GM19452 (cell line): ENCODE results near the gene SPNS1.
"Not testable (repeated sequence)": the region's sequence is repeated elsewhere in the genome, so short reads cannot be mapped to it uniquely, and the experiment has no call there.

Experiments
- ATAC-seq: cut with Tn5 transposase; IDR thresholded peaks from one replicate; pipeline ENCODE4 v1.9.1; 2021; ENCODE audit not compliant: unreplicated experiment

Gene SPNS1

DNA sequence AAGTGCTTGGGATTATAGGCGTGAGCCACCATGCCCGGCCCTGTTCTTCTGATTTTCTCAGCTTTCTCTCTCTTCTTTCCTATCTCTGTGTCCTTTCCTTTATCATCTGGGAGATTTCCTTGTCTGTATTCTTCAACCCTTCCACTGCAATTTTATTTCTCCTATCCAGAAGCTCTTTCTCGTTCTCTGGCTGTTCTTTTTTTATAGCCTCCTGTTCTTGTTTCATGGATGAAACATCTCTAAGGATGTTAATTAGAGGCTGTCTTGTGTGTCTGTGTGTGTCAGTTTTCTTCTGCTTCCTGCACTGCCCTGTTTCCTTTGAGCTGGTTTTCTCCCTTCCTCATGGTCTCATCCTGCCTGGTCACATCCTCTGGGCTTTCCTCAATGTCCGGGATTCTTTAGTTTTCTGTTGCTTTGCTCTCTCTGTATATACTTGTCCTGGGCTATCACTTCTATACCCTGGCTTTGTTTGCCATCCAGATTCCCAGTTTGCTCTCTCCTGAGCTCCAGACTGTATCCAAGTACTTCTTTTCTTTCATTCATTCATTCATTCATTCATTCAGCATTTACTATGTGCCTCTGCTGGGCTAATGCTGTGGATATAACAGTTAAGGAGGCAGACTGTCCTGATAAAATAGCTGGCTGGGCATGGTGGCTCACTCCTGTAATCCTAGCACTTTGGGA, 12.7 kb downstream of the SPNS1 start:
- no peak for ATAC-seq

DNA sequence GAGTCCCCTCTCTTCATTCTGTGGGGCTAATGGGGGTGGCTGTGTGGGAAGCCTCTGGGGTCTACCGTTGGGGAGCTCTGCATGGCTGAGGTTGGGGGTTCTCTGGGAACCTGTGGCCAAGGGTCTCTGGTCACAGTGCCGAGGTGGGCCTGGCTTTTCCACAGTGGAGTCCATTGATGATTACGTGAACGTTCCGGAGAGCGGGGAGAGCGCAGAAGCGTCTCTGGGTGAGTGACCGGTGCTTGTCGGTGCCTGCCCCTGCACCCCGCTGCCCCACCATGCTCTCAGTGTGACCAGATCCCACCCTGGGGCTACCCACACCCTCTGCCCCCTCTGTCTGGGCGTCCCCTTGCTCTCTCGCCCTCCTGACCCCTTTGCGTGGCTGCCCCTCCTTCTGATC, 14.8 kb downstream of the SPNS1 start:
- ATAC-seq: no peak

DNA sequence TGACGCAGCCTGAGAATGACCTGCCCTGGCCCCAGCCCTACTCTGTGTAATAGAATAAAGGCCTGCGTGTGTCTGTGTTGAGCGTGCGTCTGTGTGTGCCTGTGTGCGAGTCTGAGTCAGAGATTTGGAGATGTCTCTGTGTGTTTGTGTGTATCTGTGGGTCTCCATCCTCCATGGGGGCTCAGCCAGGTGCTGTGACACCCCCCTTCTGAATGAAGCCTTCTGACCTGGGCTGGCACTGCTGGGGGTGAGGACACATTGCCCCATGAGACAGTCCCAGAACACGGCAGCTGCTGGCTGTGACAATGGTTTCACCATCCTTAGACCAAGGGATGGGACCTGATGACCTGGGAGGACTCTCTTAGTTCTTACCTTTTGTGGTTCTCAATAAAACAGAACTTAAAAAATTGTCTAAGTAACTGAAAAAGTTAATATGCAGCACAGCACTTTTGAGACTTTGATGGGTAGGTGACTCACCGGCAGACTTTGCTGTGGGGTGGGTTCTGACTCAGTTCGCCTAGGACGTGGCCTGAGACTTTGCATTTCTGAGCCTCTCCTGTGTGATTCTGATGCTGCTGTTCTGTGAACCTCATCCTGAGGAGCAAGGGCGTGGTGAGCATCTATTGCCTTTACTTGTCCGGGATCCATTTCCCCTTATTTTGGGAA, 15.9 kb downstream of the SPNS1 start:
- ATAC-seq: no peak

DNA sequence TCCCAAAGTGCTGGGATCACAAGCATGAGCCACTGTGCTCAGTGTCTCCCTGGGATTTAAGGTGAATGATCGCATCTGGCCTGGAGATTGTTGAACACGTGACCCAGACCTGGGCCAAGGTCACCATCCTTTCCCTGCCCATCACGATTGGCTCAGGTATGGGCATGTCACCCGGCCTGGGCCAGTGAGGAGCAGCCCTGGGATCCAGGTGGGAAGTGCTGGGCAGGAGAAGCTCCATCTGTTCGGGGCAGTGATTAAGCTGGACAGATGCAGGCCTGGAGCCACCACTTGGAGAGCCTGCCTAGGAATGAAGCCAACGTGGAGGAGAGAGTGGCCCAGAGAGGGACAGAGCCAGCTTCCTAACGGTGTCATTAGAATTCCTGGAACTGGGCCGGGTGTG, 17.1 kb downstream of the SPNS1 start:
- no peak for ATAC-seq

DNA sequence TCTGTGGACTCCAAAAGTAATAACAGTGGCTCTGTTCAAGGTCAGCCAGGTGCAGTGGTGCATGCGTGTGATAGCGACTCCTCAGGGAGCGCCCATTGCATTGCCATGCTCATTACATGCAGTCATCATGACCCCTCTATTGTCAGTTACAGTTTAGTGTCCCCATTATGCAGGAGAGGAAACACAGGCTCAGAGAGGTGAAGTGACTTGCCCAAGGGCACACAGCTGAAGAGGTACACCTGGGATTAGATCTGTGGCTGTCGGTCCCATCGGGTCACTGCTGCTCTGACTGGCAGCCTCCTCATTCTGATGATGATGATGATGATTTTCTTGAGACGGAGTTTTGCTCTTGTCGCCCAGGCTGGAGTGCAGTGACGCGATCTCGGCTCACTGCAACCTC, 17.9 kb downstream of the SPNS1 start:
- no peak for ATAC-seq

DNA sequence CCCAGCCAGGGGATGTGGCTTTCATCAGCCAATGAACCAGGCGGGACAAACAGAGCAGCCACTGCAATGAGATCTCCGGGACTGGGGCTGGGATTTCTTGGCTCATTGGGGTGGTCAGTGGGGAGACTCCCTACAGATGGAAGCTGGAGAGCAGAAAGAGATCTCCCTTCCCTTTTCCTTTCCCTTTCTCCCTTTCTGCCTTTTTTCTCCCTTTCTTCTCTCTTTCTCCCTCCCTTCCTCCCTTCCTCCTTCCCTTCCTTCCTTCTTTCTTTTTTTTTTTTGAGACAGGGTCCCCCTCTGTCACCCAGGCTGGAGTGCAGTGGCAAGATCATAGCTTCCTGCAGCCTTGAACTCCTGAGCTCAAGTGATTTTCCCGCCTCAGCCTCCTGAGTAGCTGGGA, 24.3 kb downstream of the SPNS1 start:
- no peak for ATAC-seq

DNA sequence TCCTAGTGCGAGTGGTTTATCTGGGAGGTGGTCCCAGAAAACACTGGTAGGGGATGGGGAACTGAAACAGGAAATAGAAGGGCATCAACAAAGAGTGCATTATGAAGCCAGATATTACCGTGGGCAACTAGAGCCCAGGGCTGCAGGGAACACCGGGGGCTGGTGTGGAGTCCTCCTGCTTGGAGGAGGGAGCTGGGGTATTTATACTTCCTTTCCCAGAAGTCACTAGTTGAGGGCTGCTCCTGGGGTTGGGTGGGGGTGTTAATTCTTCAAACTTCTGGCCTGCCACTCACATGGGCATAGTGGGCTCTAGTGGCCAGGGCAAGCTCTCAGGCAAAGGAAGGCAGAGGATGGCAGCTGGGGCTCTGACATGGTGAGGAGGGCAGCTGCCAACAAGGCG, 25.0 kb downstream of the SPNS1 start:
- ATAC-seq: no peak

DNA sequence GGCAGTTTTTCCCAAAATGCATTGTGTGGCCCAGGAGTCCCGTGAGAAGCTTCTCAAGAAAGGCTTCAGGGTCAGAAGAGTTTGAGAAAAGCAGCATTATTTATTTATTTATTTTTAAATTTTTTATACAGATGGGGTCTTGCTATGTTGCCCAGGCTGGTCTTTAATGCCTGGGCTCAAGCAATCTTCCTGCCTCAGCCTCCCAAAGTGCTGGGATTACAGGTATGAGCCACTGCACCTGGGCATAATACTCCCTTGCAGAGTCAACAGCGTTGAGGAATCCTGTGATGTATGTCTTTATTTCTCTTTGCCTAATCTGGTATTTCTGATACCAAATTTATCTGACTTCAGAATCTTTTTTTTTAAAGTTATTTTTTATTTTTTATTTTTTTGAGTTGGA, 25.4 kb downstream of the SPNS1 start:
- ATAC-seq: no peak

DNA sequence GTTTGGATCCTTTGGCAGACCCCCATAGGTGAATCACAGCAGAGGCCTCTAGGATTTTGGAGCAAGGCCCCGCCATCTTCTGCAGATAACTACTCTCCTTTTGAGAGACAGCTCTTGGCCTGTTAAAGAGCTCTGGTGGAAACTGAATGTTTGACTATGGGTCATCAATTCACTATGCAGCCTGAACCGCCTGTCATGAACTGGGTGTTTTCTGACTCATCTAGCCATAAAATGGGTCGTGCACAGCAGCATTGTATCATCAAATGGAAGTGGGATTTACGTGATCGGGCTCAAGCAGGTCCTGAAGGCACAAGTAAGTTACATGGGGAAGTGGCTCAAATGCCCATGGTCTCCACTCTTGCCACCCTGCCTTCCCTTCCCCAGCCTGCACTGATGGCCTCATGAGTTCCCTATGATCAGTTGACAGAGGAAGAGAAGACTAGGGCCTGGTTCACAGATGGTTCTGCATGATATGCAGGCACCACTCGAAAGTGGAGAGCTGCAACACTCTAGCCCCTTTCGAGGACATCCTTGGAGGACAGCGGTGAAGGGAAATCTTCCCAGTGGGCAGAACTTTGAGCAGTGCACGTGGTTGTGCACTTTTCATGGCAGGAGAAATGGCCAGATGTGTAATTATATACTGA, 30.0 kb downstream of the SPNS1 start:
- ATAC-seq: not testable (repeated sequence)

DNA sequence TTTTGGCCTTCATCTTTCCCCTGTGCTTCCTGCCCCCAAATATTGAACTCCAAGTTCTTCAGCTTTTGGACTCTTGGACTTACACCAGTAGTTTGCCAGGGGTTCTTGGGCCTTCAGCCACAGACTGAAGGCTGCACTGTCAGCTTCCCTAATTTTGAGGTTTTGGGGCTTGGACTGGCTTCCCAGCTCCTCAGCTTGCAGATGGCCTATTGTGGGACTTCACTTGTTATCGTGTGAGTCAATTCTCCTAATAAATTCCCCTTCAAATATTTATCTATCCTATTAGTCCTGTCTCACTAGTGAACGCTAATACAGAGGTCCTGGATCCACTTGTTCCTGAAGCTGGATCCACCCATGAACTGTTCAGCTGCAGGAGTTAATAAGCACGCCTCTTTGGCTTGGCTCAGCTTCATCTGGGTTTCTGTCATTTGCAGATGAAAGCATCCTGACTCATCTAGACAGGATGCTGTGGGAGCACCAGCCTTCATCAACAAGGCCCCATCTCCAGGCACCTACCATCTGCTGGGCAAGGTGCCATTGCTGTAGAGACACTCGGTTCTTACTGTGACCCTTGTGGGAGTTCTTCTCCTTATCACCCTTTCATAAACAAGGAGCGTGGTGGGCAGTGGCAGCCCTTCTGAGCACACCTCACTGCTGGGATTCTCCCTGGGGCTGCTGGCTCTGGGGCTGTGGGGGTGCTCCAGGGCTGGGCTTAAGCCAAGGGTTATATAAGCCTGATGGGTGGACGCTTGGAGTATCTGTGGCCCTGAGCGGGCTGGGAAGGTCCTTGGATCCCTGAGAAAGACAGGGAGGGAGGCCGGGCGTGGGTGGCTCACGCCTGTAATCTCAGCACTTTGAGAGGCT, 33.4 kb downstream of the SPNS1 start:
- no peak for ATAC-seq

DNA sequence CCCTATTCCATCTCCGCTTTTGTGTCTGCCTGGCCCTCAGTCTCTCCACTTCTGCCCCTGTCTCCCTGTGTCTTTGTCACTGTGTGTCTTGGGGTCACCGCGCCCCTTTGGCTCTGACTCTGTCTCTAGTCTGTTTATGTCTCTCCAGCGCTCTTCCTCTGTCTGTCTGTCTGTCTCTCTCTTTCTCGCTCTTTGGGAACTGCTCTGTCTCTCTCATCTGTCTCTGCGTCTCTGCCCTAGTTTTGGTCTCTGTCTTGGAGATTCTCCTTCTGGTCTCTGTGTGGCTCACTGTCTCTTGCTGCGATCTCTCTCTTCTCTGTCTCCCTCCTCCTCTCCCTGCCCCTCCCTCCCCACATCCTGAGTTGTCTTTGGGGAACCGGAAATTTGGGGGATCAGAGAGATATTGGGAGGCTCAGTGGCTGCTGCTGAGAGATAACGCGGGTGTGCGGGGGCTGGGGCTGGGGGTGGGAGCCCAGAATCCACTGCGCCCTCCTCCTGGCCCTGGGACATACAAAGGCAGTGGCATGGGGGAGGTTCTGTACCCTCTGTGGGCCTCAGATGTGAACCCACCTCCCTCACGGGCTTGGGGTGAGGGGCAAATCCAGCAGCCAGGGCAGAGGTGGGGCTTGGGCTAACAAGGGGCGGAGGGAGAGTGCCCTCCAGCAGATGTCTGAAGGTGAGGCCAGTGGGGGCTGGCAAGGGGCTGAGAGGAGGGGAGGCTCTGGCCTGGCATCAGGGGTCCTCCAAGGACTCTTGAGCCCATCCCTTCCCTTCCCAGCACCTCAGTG, 34.7 kb downstream of the SPNS1 start:
- no peak for ATAC-seq

DNA sequence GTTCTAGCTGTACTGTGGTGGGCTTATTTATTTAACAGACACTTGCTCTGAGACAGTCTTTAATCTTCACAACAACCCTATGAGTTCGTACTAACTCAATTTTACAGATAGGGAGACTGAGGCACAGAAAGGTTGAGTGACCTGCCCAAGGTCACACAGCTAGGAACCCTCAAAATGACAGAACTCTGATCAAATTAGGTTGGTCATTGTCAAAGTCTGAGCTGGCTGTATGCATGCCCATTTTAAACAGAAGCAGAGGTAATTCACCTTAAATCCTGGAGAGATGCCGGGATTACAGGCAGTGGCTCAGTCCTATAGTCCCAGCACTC, 35.2 kb downstream of the SPNS1 start:
- ATAC-seq: no peak

DNA sequence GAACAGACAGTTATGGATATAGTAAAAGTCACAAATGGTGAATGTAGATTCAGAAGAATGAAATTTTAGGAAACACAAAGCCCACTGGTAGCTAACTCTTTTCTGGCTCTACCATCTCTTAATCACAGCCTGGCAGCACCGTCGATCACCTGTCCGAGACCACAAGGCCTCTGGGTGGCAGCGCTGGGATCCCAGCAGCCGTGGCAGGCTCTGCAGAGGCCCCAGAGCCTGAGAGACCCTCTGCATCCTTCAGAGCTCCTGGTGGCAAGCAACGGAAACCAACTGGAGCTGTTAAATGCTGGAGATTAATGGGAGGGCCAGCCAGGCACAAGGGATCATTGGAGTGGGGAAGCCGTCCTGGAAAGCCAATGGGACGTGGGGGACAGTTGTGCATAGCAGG, 36.5 kb downstream of the SPNS1 start:
- ATAC-seq: no peak

DNA sequence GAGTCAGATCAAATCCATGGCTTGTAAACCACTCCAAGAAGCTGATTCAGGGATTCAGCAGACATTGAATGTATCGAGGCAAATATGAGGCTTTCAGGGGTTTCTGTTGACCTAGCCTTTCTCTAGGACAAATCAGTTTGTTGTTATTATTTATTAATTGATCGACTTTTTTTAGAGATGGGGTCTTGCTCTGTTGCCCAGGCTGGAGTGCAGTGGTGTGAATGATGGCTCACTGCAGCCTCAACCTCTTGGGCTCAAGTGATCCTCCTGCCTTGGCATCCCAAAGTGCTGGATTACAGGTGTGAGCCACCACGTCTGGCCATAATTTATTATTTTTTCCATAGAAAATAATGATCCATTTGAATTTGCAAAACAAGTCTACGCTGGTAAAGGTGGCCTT, 37.3 kb downstream of the SPNS1 start:
- ATAC-seq: no peak

DNA sequence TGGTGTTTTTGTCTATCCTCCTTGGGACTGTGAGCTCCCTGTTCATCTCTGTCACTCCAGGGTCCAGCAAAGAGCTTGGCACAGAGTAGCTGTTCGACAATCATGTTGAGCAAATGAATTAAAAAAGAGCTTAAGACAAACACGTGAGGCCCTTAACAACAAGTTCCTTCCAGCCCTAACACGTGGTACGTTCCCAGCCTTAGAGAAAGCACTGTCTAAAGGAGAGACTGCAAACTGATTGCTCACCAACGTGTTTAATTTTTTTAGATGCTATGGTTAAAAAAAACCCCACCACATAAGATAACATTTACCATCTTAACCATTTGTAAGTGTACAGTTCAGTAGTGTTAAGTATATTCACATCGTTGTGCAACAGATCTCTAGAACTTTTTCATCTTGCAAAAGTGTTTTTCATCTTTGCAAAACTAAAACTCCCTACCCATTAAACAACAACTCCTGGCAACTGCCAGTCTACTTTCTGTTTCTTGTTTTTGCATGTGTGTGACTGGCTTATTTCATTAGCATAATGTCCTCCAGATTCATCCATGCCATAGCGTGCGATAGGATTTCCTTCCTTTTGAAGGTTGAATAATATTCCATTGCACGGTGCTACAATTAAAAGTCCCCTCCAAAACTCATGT, 38.5 kb downstream of the SPNS1 start:
- no peak for ATAC-seq

DNA sequence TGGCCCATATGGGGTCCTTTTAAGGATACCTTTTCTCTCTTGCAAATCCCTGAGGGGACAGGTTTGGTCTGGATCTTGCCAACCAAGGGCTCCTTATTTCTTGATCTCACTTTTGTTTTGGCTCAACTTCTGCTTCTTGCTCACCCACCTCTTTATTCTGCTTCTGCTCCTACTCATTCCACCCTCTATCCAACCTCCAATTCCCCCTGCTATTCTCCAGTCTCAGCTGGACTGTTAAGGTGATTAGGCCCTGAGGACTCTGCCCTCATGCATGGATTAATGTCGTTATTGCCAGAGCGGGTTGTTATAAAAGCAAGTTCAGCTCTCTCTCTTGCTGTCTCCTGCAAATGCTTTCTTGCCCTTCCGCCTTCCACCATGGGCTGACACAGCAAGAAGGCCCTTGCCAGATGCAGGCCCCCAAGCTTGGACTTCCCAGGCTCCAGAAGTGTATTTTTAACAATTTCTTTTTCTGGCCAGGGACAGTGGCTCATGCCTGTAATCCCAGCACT, 40.0 kb downstream of the SPNS1 start:
- ATAC-seq: no peak

DNA sequence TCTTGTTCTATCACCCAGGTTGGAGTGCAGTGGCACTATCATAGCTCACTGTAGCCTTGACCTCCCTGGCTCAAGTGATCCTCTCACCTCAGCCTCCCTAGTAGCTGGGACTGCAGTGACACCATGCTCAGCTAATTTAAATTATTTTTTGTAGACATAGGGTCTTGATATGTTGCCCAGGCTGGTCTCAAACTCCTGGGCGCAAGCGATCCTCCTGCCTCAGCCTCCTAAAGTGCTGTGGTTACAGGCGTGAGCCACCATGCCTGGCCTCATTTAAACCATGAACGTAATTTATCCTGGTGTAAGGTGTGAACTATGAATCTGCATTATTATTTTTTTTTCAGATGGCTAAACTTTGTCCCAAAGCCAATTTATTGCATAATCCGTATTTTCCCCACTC, 47.6 kb downstream of the SPNS1 start:
- ATAC-seq: no peak

DNA sequence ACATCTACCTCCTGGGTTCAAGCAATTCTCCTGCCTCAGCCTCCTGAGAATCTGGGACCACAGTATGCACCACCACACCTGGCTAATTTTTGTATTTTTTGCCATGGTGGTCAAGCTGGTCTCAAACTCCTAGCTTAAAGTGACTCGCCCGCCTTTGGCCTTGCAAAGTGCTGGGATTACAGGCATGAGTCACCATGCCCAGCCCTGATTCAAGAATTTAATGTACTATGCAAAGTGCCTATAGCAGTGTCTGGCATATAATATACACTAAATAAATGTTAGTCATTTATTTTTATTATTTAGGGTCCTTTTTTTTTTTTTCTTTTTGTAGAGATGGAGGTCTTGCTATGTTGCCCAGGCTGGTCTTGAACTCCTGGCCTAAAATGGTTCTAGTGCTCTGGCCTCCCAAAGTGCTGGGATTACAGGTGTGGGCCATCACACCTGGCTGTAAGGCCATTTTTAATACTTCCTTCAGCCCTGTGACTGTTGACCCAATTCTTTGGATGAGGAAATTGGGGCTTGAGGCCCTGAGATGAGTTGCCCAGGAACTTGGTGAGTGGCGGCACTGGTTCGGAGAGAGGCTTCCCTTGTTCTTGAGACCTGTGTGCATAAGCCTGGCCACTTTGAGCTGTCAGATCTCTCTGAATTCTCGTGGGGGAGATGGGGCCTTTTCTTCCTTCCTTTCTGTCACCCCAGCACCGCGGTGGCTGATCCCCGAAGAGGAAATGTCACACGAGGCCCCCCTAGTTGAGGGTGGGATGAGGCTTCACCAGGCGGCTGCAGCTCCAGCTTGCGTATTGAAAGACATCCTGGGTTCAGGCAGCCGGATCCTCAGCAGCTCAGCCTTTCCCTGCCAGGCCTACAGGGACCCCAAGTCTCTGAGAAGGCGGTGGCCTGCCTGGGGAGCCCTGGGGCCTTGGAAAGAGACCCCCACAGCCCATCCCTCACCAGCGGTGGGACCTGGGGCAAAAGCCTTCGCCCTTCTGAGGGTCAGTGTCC, 49.0 kb downstream of the SPNS1 start:
- ATAC-seq: no peak

DNA sequence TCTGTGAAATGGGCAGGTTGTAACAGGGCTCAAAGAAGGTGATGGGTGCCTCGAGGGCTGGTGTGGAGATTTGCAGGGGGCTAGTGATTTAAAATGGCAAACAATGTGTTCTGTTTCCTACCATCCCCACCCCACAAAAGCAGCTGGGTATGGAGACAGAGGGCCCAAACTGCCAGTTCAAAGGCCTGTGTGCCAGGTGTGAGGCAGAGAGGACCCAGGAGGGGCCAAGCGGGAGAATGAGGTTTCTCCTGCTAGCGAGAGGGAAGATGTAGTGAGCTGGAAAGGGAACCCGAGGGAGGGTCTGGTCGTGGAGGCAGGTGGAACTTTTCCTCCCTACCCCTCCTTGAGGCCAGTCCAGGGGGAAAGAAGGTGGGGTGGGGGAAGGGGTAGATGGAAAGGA, 49.7 kb downstream of the SPNS1 start:
- ATAC-seq: no peak
